Measurements from ENCODE around the gene KRTAP10-9. TPM values are rescaled to one million over a fixed set of nuclear protein-coding genes. Genes with fewer than 3 reads are reported as not detected.
"Not testable (repeated sequence)": the region's sequence is repeated elsewhere in the genome, so short reads cannot be mapped to it uniquely, and the experiment has no call there.

Gene KRTAP10-9
- total RNA-seq, 2 experiments from 2014 or later: not detected

GRCh38 chr21:44599264-44600029 is 27.4 kb upstream of the KRTAP10-9 start:
- Mint-ChIP-seq H3K27ac (no peak overlapping the region), H3K4me3 (no peak overlapping the region), H3K4me1 (no peaks in the 10 kb centered on the region), H3K27me3 (no peaks in the 10 kb centered on the region), H3K9me3 (ENCODE audit: low read depth) (peaks cover 4% of the 10 kb centered on the region), H3K36me3 (ENCODE audit: low read depth) (no peaks in the 10 kb centered on the region)
- DNase-seq: no peak
- intact Hi-C loops (cut with DNase I, micrococcal nuclease): no loop called here
- ChIA-PET POLR2A (no interaction called here), CTCF (no interaction called here)
- no peak for ATAC-seq

GRCh38 chr21:44600118-44600978 is 26.5 kb upstream of the KRTAP10-9 start, which contains the start of gene KRTAP10-7:
Gene KRTAP10-7 (plus strand): TSS chr21:44600597. CDS start chr21:44600622, 25 bp downstream.
- ATAC-seq; H3K27me3 Mint-ChIP-seq; H3K36me3 Mint-ChIP-seq (ENCODE audit: low read depth); H3K4me3 Mint-ChIP-seq; POLR2A ChIA-PET; CTCF ChIA-PET; intact Hi-C loops (cut with DNase I, micrococcal nuclease); H3K4me1 Mint-ChIP-seq; H3K9me3 Mint-ChIP-seq (ENCODE audit: low read depth); H3K27ac Mint-ChIP-seq; DNase-seq: not testable (repeated sequence)

- DNase-seq; H3K4me3 Mint-ChIP-seq; H3K36me3 Mint-ChIP-seq (ENCODE audit: low read depth); intact Hi-C loops (cut with DNase I, micrococcal nuclease); ATAC-seq; POLR2A ChIA-PET; H3K27me3 Mint-ChIP-seq; H3K4me1 Mint-ChIP-seq; H3K27ac Mint-ChIP-seq; H3K9me3 Mint-ChIP-seq (ENCODE audit: low read depth): not testable (repeated sequence)
- CTCF ChIA-PET: interaction anchor here (0.6 to 0.7 kb wide), 2 partner anchors 123 to 1814 kb away, joined by 3 to 4 read pairs; no protein-coding TSS in a partner anchor
Measured at GRCh38 chr21:44601091-44601490, 25.8 kb upstream of the KRTAP10-9 start.

GRCh38 chr21:44601596-44602462 is 25.1 kb upstream of the KRTAP10-9 start:
- intact Hi-C loops (cut with DNase I, micrococcal nuclease): no loop called here
- peaks cover 4% of the 10 kb centered on the region for H3K27me3 Mint-ChIP-seq
- H3K27ac Mint-ChIP-seq: no peak overlapping the region
- H3K36me3 Mint-ChIP-seq (ENCODE audit: low read depth): no peaks in the 10 kb centered on the region
- CTCF ChIA-PET: interaction anchor here (0.6 to 0.7 kb wide), 2 partner anchors 122 to 1814 kb away, joined by 3 to 4 read pairs; no protein-coding TSS in a partner anchor
- H3K4me1 Mint-ChIP-seq: no peaks in the 10 kb centered on the region
- H3K4me3 Mint-ChIP-seq: no peak overlapping the region
- DNase-seq (no peak), ATAC-seq (no peak)
- peaks cover 4% of the 10 kb centered on the region for H3K9me3 Mint-ChIP-seq (ENCODE audit: low read depth)
- POLR2A ChIA-PET: no interaction called here

- H3K4me1 Mint-ChIP-seq: no peaks in the 10 kb centered on the region
Measured at GRCh38 chr21:44602463-44602850, 24.4 kb upstream of the KRTAP10-9 start.

GRCh38 chr21:44603109-44603875 is 23.6 kb upstream of the KRTAP10-9 start:
- H3K9me3 Mint-ChIP-seq (ENCODE audit: low read depth): peaks cover 4% of the 10 kb centered on the region
- intact Hi-C loops (cut with DNase I, micrococcal nuclease): no loop called here
- peaks cover 4% of the 10 kb centered on the region for H3K27me3 Mint-ChIP-seq
- CTCF ChIA-PET: no interaction called here
- no peaks in the 10 kb centered on the region for H3K36me3 Mint-ChIP-seq (ENCODE audit: low read depth)
- no peak overlapping the region for H3K4me3 Mint-ChIP-seq
- DNase-seq (no peak), ATAC-seq (no peak)
- POLR2A ChIA-PET: no interaction called here
- H3K4me1 Mint-ChIP-seq: no peaks in the 10 kb centered on the region
- no peak overlapping the region for H3K27ac Mint-ChIP-seq

More at GRCh38 chr21:44602463-44602850, 24.4 kb upstream of the KRTAP10-9 start:
- H3K9me3 Mint-ChIP-seq (ENCODE audit: low read depth): peaks cover 4% of the 10 kb centered on the region
- H3K27me3 Mint-ChIP-seq: peaks cover 4% of the 10 kb centered on the region
- ChIA-PET POLR2A (no interaction called here), CTCF (no interaction called here)
- ATAC-seq: no peak
- DNase-seq: no peak
- H3K36me3 Mint-ChIP-seq (ENCODE audit: low read depth): no peaks in the 10 kb centered on the region
- H3K27ac Mint-ChIP-seq: no peak overlapping the region
- intact Hi-C loops (cut with DNase I, micrococcal nuclease): no loop called here
- no peak overlapping the region for H3K4me3 Mint-ChIP-seq

- H3K36me3 Mint-ChIP-seq (ENCODE audit: low read depth): no peaks in the 10 kb centered on the region
- DNase-seq (no peak), ATAC-seq (no peak)
- H3K4me3 Mint-ChIP-seq: no peak overlapping the region
- ChIA-PET POLR2A (no interaction called here), CTCF (no interaction called here)
- intact Hi-C loops (cut with DNase I, micrococcal nuclease): no loop called here
- peaks cover 2% of the 10 kb centered on the region for H3K9me3 Mint-ChIP-seq (ENCODE audit: low read depth)
- no peak overlapping the region for H3K27ac Mint-ChIP-seq
- peaks cover 4% of the 10 kb centered on the region for H3K27me3 Mint-ChIP-seq
- no peaks in the 10 kb centered on the region for H3K4me1 Mint-ChIP-seq
Measured at GRCh38 chr21:44603911-44604310, 23.0 kb upstream of the KRTAP10-9 start.

- ChIA-PET POLR2A (no interaction called here), CTCF (interaction anchor here (0.8 kb wide), 1 partner anchor 186 kb away, joined by 3 read pairs; no protein-coding TSS in a partner anchor)
- Mint-ChIP-seq H3K4me3 (no peak overlapping the region), H3K27me3 (peaks cover 4% of the 10 kb centered on the region), H3K9me3 (ENCODE audit: low read depth) (peaks cover 17% of the 10 kb centered on the region), H3K4me1 (no peaks in the 10 kb centered on the region), H3K36me3 (ENCODE audit: low read depth) (peaks cover 8% of the 10 kb centered on the region), H3K27ac (no peak overlapping the region)
- ATAC-seq: no peak
- intact Hi-C loops (cut with DNase I, micrococcal nuclease): no loop called here
- no peak for DNase-seq
Measured at GRCh38 chr21:44606495-44606894, 20.4 kb upstream of the KRTAP10-9 start.

- no peaks in the 10 kb centered on the region for H3K4me1 Mint-ChIP-seq
- ChIA-PET CTCF (interaction anchor here (0.9 to 1.0 kb wide), 2 partner anchors 10 to 14 kb away, joined by 3 read pairs; no protein-coding TSS in a partner anchor), POLR2A (no interaction called here)
- no peak for DNase-seq
- H3K4me3 Mint-ChIP-seq: no peak overlapping the region
- ATAC-seq: no peak
- H3K36me3 Mint-ChIP-seq (ENCODE audit: low read depth): peaks cover 8% of the 10 kb centered on the region
- peaks cover 4% of the 10 kb centered on the region for H3K27me3 Mint-ChIP-seq
- no peak overlapping the region for H3K27ac Mint-ChIP-seq
- intact Hi-C loops (cut with DNase I, micrococcal nuclease): no loop called here
- peaks cover 18% of the 10 kb centered on the region for H3K9me3 Mint-ChIP-seq (ENCODE audit: low read depth)
Measured at GRCh38 chr21:44609193-44609592, 17.7 kb upstream of the KRTAP10-9 start.

GRCh38 chr21:44610157-44610843 is 16.6 kb upstream of the KRTAP10-9 start:
- intact Hi-C loops (cut with DNase I, micrococcal nuclease); H3K27ac Mint-ChIP-seq: not testable (repeated sequence)

More at GRCh38 chr21:44610157-44610843, 16.6 kb upstream of the KRTAP10-9 start:
- H3K27me3 Mint-ChIP-seq; H3K4me1 Mint-ChIP-seq; H3K36me3 Mint-ChIP-seq (ENCODE audit: low read depth); DNase-seq; POLR2A ChIA-PET; H3K4me3 Mint-ChIP-seq; ATAC-seq: not testable (repeated sequence)
- CTCF ChIA-PET: interaction anchor here (0.5 to 0.9 kb wide), 2 partner anchors 16 to 36 kb away, joined by 3 read pairs; no protein-coding TSS in a partner anchor
- H3K9me3 Mint-ChIP-seq (ENCODE audit: low read depth): peaks cover 18% of the 10 kb centered on the region

Data from activated CD4-positive, alpha-beta T cell treated with anti-CD3 and anti-CD28 coated beads for 36 hours (primary cell).